ENCODE results near the gene EHD4.

Gene EHD4

GRCh38 chr15:41923401-41923997 lies 48.9 kb downstream of the EHD4 start:
- no peaks in the 10 kb centered on the region for H3K27me3 ChIP-seq (ENCODE audit: control insufficient read depth in 3 of 3, insufficient read depth in 3 of 3, low read depth in 1 of 3, low read length in 3 of 3)
- no peak overlapping the region for H3K27ac ChIP-seq (replicated peaks; ENCODE audit: low read length)
- H2AK5ac ChIP-seq (ENCODE audit: low read depth, low read length), result no peak overlapping the region
- no peaks in the 10 kb centered on the region for H3K9me3 ChIP-seq (replicated peaks in 1 of 2; ENCODE audit: control insufficient read depth in 2 of 2, insufficient read depth in 1 of 2, low read depth in 1 of 2, low read length in 2 of 2)
- no CpG with 5 or more reads among the region's 3 CpGs for WGBS, 2 donors (ENCODE audit: extremely low coverage in 2 of 2, insufficient read length in 2 of 2, insufficient replicate concordance in 1 of 2)
- no peak for DNase-seq (ENCODE audit: low spot score)
- no peak overlapping the region for H4K91ac ChIP-seq (ENCODE audit: low read depth, low read length, poor library complexity)
- H3K23ac ChIP-seq (ENCODE audit: low read depth, low read length, poor library complexity), result no peak overlapping the region
- H3K4me3 ChIP-seq (ENCODE audit: low read length in 2 of 2), result no peak overlapping the region
- H4K8ac ChIP-seq (ENCODE audit: low read depth, low read length), result no peak overlapping the region
- no peaks in the 10 kb centered on the region for H3K79me1 ChIP-seq (ENCODE audit: low read depth, low read length)
- no peak overlapping the region for H3K18ac ChIP-seq (ENCODE audit: low read length)
- no peak overlapping the region for H3K9ac ChIP-seq (ENCODE audit: low read depth, low read length, poor library complexity)
- H2BK120ac ChIP-seq (ENCODE audit: low read depth, low read length), result no peak overlapping the region
- H3K4ac ChIP-seq (ENCODE audit: low read length), result no peak overlapping the region
- H3K14ac ChIP-seq (ENCODE audit: low read length), result no peak overlapping the region
- no peak overlapping the region for H2BK12ac ChIP-seq (ENCODE audit: low read length)
- H2BK15ac ChIP-seq (ENCODE audit: low read length), result no peak overlapping the region
- no peak overlapping the region for H2BK5ac ChIP-seq (ENCODE audit: low read length)
- H3K4me1 ChIP-seq (ENCODE audit: control insufficient read depth in 2 of 2, insufficient read depth in 1 of 2, low read depth in 1 of 2, low read length in 2 of 2), result peaks cover 5 to 18% of the 10 kb centered on the region in 2 donors
- no peak overlapping the region for H2AFZ ChIP-seq (ENCODE audit: low read length)
- H3K36me3 ChIP-seq (replicated peaks in 1 of 2; ENCODE audit: control insufficient read depth in 2 of 2, insufficient read depth in 2 of 2, low read length in 2 of 2), result peaks cover 5 to 10% of the 10 kb centered on the region in 2 donors
- no peak overlapping the region for H3K4me2 ChIP-seq (ENCODE audit: insufficient read depth, low read length, poor library complexity, severe bottlenecking)

GRCh38 chr15:41922353-41922752 lies 50.0 kb downstream of the EHD4 start:
- H2AK5ac ChIP-seq (ENCODE audit: low read depth, low read length), result no peak overlapping the region
- no peak overlapping the region for H3K27ac ChIP-seq (replicated peaks; ENCODE audit: low read length)
- no peak overlapping the region for H2BK15ac ChIP-seq (ENCODE audit: low read length)
- no peak overlapping the region for H3K18ac ChIP-seq (ENCODE audit: low read length)
- H3K79me1 ChIP-seq (ENCODE audit: low read depth, low read length), result no peaks in the 10 kb centered on the region
- H2BK12ac ChIP-seq (ENCODE audit: low read length), result no peak overlapping the region
- H4K8ac ChIP-seq (ENCODE audit: low read depth, low read length), result no peak overlapping the region
- H2BK5ac ChIP-seq (ENCODE audit: low read length), result no peak overlapping the region
- peaks cover 8 to 11% of the 10 kb centered on the region in 2 donors for H3K36me3 ChIP-seq (replicated peaks in 1 of 2; ENCODE audit: control insufficient read depth in 2 of 2, insufficient read depth in 2 of 2, low read length in 2 of 2)
- no peak overlapping the region for H3K4me3 ChIP-seq (ENCODE audit: low read length in 2 of 2)
- H2BK120ac ChIP-seq (ENCODE audit: low read depth, low read length), result no peak overlapping the region
- no peak overlapping the region for H3K4me2 ChIP-seq (ENCODE audit: insufficient read depth, low read length, poor library complexity, severe bottlenecking)
- no peak overlapping the region for H3K14ac ChIP-seq (ENCODE audit: low read length)
- no peak overlapping the region for H4K91ac ChIP-seq (ENCODE audit: low read depth, low read length, poor library complexity)
- DNase-seq (ENCODE audit: low spot score), result no peak
- no peak overlapping the region for H3K23ac ChIP-seq (ENCODE audit: low read depth, low read length, poor library complexity)
- H3K4ac ChIP-seq (ENCODE audit: low read length), result no peak overlapping the region
- H3K9me3 ChIP-seq (replicated peaks in 1 of 2; ENCODE audit: control insufficient read depth in 2 of 2, insufficient read depth in 1 of 2, low read depth in 1 of 2, low read length in 2 of 2), result no peaks in the 10 kb centered on the region
- no peak overlapping the region for H2AFZ ChIP-seq (ENCODE audit: low read length)
- H3K27me3 ChIP-seq (ENCODE audit: control insufficient read depth in 3 of 3, insufficient read depth in 3 of 3, low read depth in 1 of 3, low read length in 3 of 3), result no peaks in the 10 kb centered on the region
- no peak overlapping the region for H3K9ac ChIP-seq (ENCODE audit: low read depth, low read length, poor library complexity)
- H3K4me1 ChIP-seq (ENCODE audit: control insufficient read depth in 2 of 2, insufficient read depth in 1 of 2, low read depth in 1 of 2, low read length in 2 of 2), result peaks cover 4 to 18% of the 10 kb centered on the region in 2 donors
- 100% methylated on average over 1 of the region's 9 CpGs; no CpG with 5 or more reads in 1 of the 2 donors for WGBS, 2 donors (ENCODE audit: extremely low coverage in 2 of 2, insufficient read length in 2 of 2, insufficient replicate concordance in 1 of 2)

DNA sequence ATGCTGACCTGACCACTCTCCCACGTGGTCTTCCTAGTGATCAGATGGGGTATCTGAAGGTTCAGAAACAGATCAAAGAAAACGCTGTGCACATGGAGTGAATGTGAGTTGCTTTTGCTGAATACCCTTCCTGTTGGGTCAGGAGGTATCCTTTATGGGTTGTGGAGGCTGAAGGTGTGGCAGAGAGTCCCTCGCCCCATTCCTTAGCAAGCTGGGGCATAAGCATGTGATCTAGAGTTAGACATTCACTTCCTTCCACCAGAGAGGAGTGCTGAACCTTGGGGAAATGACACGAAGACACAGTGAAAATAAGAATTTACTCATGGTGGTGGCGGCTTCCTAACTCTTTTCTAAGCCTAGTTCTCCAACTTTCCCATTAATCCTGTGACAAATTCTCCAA lies 50.7 kb downstream of the EHD4 start:
- no peak overlapping the region for H2BK12ac ChIP-seq (ENCODE audit: low read length)
- DNase-seq (ENCODE audit: low spot score), result no peak
- no peak overlapping the region for H3K4me2 ChIP-seq (ENCODE audit: insufficient read depth, low read length, poor library complexity, severe bottlenecking)
- no peaks in the 10 kb centered on the region for H3K79me1 ChIP-seq (ENCODE audit: low read depth, low read length)
- H3K14ac ChIP-seq (ENCODE audit: low read length), result no peak overlapping the region
- no peak overlapping the region for H2BK5ac ChIP-seq (ENCODE audit: low read length)
- H2AK5ac ChIP-seq (ENCODE audit: low read depth, low read length), result no peak overlapping the region
- no peak overlapping the region for H3K23ac ChIP-seq (ENCODE audit: low read depth, low read length, poor library complexity)
- H2BK15ac ChIP-seq (ENCODE audit: low read length), result no peak overlapping the region
- no peak overlapping the region for H3K27ac ChIP-seq (replicated peaks; ENCODE audit: low read length)
- H3K9ac ChIP-seq (ENCODE audit: low read depth, low read length, poor library complexity), result no peak overlapping the region
- H3K4me3 ChIP-seq (ENCODE audit: low read length in 2 of 2), result no peak overlapping the region
- H3K27me3 ChIP-seq (ENCODE audit: control insufficient read depth in 3 of 3, insufficient read depth in 3 of 3, low read depth in 1 of 3, low read length in 3 of 3), result no peaks in the 10 kb centered on the region
- H3K36me3 ChIP-seq (replicated peaks in 1 of 2; ENCODE audit: control insufficient read depth in 2 of 2, insufficient read depth in 2 of 2, low read length in 2 of 2), result peaks cover 8 to 11% of the 10 kb centered on the region in 2 donors
- WGBS, 2 donors (ENCODE audit: extremely low coverage in 2 of 2, insufficient read length in 2 of 2, insufficient replicate concordance in 1 of 2), result no CpG with 5 or more reads among the region's 5 CpGs
- no peak overlapping the region for H4K8ac ChIP-seq (ENCODE audit: low read depth, low read length)
- H2AFZ ChIP-seq (ENCODE audit: low read length), result no peak overlapping the region
- peaks cover 4 to 18% of the 10 kb centered on the region in 2 donors for H3K4me1 ChIP-seq (ENCODE audit: control insufficient read depth in 2 of 2, insufficient read depth in 1 of 2, low read depth in 1 of 2, low read length in 2 of 2)
- H4K91ac ChIP-seq (ENCODE audit: low read depth, low read length, poor library complexity), result no peak overlapping the region
- no peaks in the 10 kb centered on the region for H3K9me3 ChIP-seq (replicated peaks in 1 of 2; ENCODE audit: control insufficient read depth in 2 of 2, insufficient read depth in 1 of 2, low read depth in 1 of 2, low read length in 2 of 2)
- no peak overlapping the region for H3K4ac ChIP-seq (ENCODE audit: low read length)
- no peak overlapping the region for H2BK120ac ChIP-seq (ENCODE audit: low read depth, low read length)
- H3K18ac ChIP-seq (ENCODE audit: low read length), result no peak overlapping the region

DNA sequence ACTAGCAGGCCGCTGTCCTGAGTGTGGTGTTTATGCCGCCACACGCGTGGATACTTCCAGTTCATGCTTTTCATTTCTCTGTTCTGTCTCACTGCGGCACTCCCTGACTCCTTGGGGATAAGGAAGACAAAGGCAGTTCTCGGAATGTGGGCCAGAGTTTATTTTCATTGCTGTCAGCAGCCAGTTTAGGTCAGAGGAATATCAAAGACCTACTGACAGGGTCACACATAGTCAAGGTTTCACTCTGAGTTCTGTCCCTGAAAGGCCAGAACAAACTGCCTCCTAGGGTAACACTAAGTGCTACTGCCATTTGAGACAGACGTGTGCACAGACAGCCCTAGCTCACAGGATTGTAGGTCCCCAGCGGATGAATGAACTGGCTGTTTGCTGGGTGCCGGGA lies 51.2 kb downstream of the EHD4 start:
- Histone ChIP-seq H3K23ac (ENCODE audit: low read depth, low read length, poor library complexity) (no peak overlapping the region), H2AK5ac (ENCODE audit: low read depth, low read length) (no peak overlapping the region), H3K14ac (ENCODE audit: low read length) (no peak overlapping the region), H3K27me3 (ENCODE audit: control insufficient read depth in 3 of 3, insufficient read depth in 3 of 3, low read depth in 1 of 3, low read length in 3 of 3) (no peaks in the 10 kb centered on the region), H2BK15ac (ENCODE audit: low read length) (no peak overlapping the region), H3K4me1 (ENCODE audit: control insufficient read depth in 2 of 2, insufficient read depth in 1 of 2, low read depth in 1 of 2, low read length in 2 of 2) (peaks cover 3 to 18% of the 10 kb centered on the region in 2 donors), H3K18ac (ENCODE audit: low read length) (no peak overlapping the region), H2BK120ac (ENCODE audit: low read depth, low read length) (no peak overlapping the region), H3K9ac (ENCODE audit: low read depth, low read length, poor library complexity) (no peak overlapping the region), H3K9me3 (replicated peaks in 1 of 2; ENCODE audit: control insufficient read depth in 2 of 2, insufficient read depth in 1 of 2, low read depth in 1 of 2, low read length in 2 of 2) (no peaks in the 10 kb centered on the region), H2BK12ac (ENCODE audit: low read length) (no peak overlapping the region), H3K27ac (replicated peaks; ENCODE audit: low read length) (no peak overlapping the region), H3K79me1 (ENCODE audit: low read depth, low read length) (no peaks in the 10 kb centered on the region), H3K4ac (ENCODE audit: low read length) (no peak overlapping the region), H2BK5ac (ENCODE audit: low read length) (no peak overlapping the region), H2AFZ (ENCODE audit: low read length) (no peak overlapping the region), H3K36me3 (replicated peaks in 1 of 2; ENCODE audit: control insufficient read depth in 2 of 2, insufficient read depth in 2 of 2, low read length in 2 of 2) (peaks cover 8 to 11% of the 10 kb centered on the region in 2 donors), H3K4me2 (ENCODE audit: insufficient read depth, low read length, poor library complexity, severe bottlenecking) (no peak overlapping the region), H4K8ac (ENCODE audit: low read depth, low read length) (no peak overlapping the region), H4K91ac (ENCODE audit: low read depth, low read length, poor library complexity) (no peak overlapping the region), H3K4me3 (ENCODE audit: low read length in 2 of 2) (no peak overlapping the region)
- WGBS, 2 donors (ENCODE audit: extremely low coverage in 2 of 2, insufficient read length in 2 of 2, insufficient replicate concordance in 1 of 2), result no CpG with 5 or more reads among the region's 9 CpGs
- DNase-seq (ENCODE audit: low spot score), result no peak

Data from neuronal stem cell (in vitro differentiated cells).